ENCODE results near the gene PPA1. TPM values are rescaled to one million over a fixed set of nuclear protein-coding genes. Genes with fewer than 3 reads are reported as not detected.
"Not testable (repeated sequence)": the region's sequence is repeated elsewhere in the genome, so short reads cannot be mapped to it uniquely, and the experiment has no call there.

Gene PPA1
- total RNA-seq (2014; rRNA removed; shearing (Covaris generic)) = 126 and 150 TPM in 2 replicates

GRCh38 chr10:70233109-70233938 lies at the start of gene PPA1:
PPA1 (minus strand) TSS chr10:70233429; CDS start chr10:70233327, 102 bp downstream.
- peak; percentile 90 for DNase-seq (ENCODE audit: low read depth)

- DNase-seq (ENCODE audit: low read depth) = no peak
Observed at GRCh38 chr10:70281609-70282008, 48.4 kb upstream of the PPA1 start.

GRCh38 chr10:70280099-70280498 lies 46.9 kb upstream of the PPA1 start:
- no peak for DNase-seq (ENCODE audit: low read depth)

- DNase-seq (ENCODE audit: low read depth) = no peak
Observed at GRCh38 chr10:70277396-70278030, 44.3 kb upstream of the PPA1 start.

- peak; percentile 49 for DNase-seq (ENCODE audit: low read depth)
Observed at GRCh38 chr10:70274643-70275042, 41.4 kb upstream of the PPA1 start.

GRCh38 chr10:70272925-70273316 lies 39.7 kb upstream of the PPA1 start:
- peak; percentile 28 for DNase-seq (ENCODE audit: low read depth)

- DNase-seq (ENCODE audit: low read depth) = no peak
Observed at GRCh38 chr10:70271996-70272924, 39.0 kb upstream of the PPA1 start.

GRCh38 chr10:70270952-70271351 lies 37.7 kb upstream of the PPA1 start:
- no peak for DNase-seq (ENCODE audit: low read depth)

GRCh38 chr10:70269741-70270140 lies 36.5 kb upstream of the PPA1 start:
- no peak for DNase-seq (ENCODE audit: low read depth)

- DNase-seq (ENCODE audit: low read depth) = no peak
Observed at GRCh38 chr10:70268376-70268775, 35.1 kb upstream of the PPA1 start.

GRCh38 chr10:70267161-70267933 lies 34.1 kb upstream of the PPA1 start:
- peak; percentile 94 for DNase-seq (ENCODE audit: low read depth)

- DNase-seq (ENCODE audit: low read depth) = no peak
Observed at GRCh38 chr10:70266701-70267100, 33.5 kb upstream of the PPA1 start.

GRCh38 chr10:70266056-70266455 lies 32.8 kb upstream of the PPA1 start:
- DNase-seq (ENCODE audit: low read depth) = no peak

- no peak for DNase-seq (ENCODE audit: low read depth)
Observed at GRCh38 chr10:70265032-70265689, 31.9 kb upstream of the PPA1 start.

GRCh38 chr10:70260734-70261133 lies 27.5 kb upstream of the PPA1 start:
- DNase-seq (ENCODE audit: low read depth) = no peak

GRCh38 chr10:70260259-70260658 lies 27.0 kb upstream of the PPA1 start:
- DNase-seq (ENCODE audit: low read depth) = no peak

- no peak for DNase-seq (ENCODE audit: low read depth)
Observed at GRCh38 chr10:70258216-70258615, 25.0 kb upstream of the PPA1 start.

GRCh38 chr10:70257816-70258215 lies 24.6 kb upstream of the PPA1 start:
- DNase-seq (ENCODE audit: low read depth) = not testable (repeated sequence)

- no peak for DNase-seq (ENCODE audit: low read depth)
Observed at GRCh38 chr10:70256463-70256862, 23.2 kb upstream of the PPA1 start.

Data from RPMI7951 (cell line).